ENCODE data around the gene TBC1D20. TPM values are rescaled to one million over a fixed set of nuclear protein-coding genes. Genes with fewer than 3 reads are reported as not detected.
"Not testable (repeated sequence)": the region's sequence is repeated elsewhere in the genome, so short reads cannot be mapped to it uniquely, and the experiment has no call there.

TBC1D20 gene
- total RNA-seq, 1 experiment from 2014 or later = 35.8 TPM

- no peak overlapping the region for H3K4me3 Mint-ChIP-seq (ENCODE audit: unreplicated experiment)
- peaks cover 26% of the 10 kb centered on the region for H3K4me1 Mint-ChIP-seq (ENCODE audit: low read depth, unreplicated experiment)
- Histone ChIP-seq H3K4me1 (peaks cover under 1% of the 10 kb centered on the region), H3K36me3 (ENCODE audit: control insufficient read depth, insufficient read depth, low read length) (peaks cover 6% of the 10 kb centered on the region), H3K9me3 (no peaks in the 10 kb centered on the region), H3K4me3 (ENCODE audit: low read depth, low read length) (no peak overlapping the region), H3K27me3 (replicated peaks; ENCODE audit: control insufficient read depth, insufficient read depth, low read length) (no peaks in the 10 kb centered on the region)
- no TSS peak for BruUV-seq (replicated peaks)
- no peak for TF ChIP-seq CTCF (IDR thresholded peaks at IDR 0.05; ENCODE audit: insufficient read depth in 1 of 2, low read depth in 1 of 2, low read length in 1 of 2, severe bottlenecking in 1 of 2, unreplicated experiment in 1 of 2)
- H3K36me3 Mint-ChIP-seq (ENCODE audit: insufficient read depth, unreplicated experiment) = peaks cover 98% of the 10 kb centered on the region
- no peaks in the 10 kb centered on the region for H3K27me3 Mint-ChIP-seq (ENCODE audit: insufficient read depth, unreplicated experiment)
- peak overlapping the region; percentile 73 for H3K27ac Mint-ChIP-seq (ENCODE audit: unreplicated experiment)
- DNase-seq = no peak
- no peaks in the 10 kb centered on the region for H3K9me3 Mint-ChIP-seq (ENCODE audit: unreplicated experiment)
- intact Hi-C loops (cut with micrococcal nuclease; ENCODE audit: unreplicated experiment) = no loop called here
- POLR2A ChIA-PET = no interaction called here
- CTCF ChIA-PET = no interaction called here
Measured at GRCh38 chr20:387520-387919, 74.8 kb downstream of the TBC1D20 start.

- H3K27ac Mint-ChIP-seq (ENCODE audit: unreplicated experiment); H3K4me1 ChIP-seq; H3K4me3 ChIP-seq (ENCODE audit: low read depth, low read length); H3K27me3 ChIP-seq (replicated peaks; ENCODE audit: control insufficient read depth, insufficient read depth, low read length); H3K36me3 ChIP-seq (ENCODE audit: control insufficient read depth, insufficient read depth, low read length); intact Hi-C loops (cut with micrococcal nuclease; ENCODE audit: unreplicated experiment); H3K9me3 Mint-ChIP-seq (ENCODE audit: unreplicated experiment); H3K27me3 Mint-ChIP-seq (ENCODE audit: insufficient read depth, unreplicated experiment); POLR2A ChIA-PET; H3K4me3 Mint-ChIP-seq (ENCODE audit: unreplicated experiment); BruUV-seq (replicated peaks); DNase-seq; H3K9me3 ChIP-seq: not testable (repeated sequence)
- CTCF ChIA-PET = interaction anchor here (0.7 kb wide), 1 partner anchor 9 kb away, joined by 3 read pairs; no protein-coding TSS in a partner anchor
- Mint-ChIP-seq H3K4me1 (ENCODE audit: low read depth, unreplicated experiment) (peaks cover 26% of the 10 kb centered on the region), H3K36me3 (ENCODE audit: insufficient read depth, unreplicated experiment) (peaks cover 98% of the 10 kb centered on the region)
Measured at GRCh38 chr20:386634-387033, 75.7 kb downstream of the TBC1D20 start.

Other genes with a start within 250 kb of the TBC1D20 start
- gene DEFB129, start 235.3 kb downstream of the TBC1D20 start, total RNA-seq (2022) = not detected in 2 replicates
- not detected in 2 replicates for gene DEFB132, start 204.8 kb downstream of the TBC1D20 start, total RNA-seq (2022)
- gene C20orf96, start 171.8 kb downstream of the TBC1D20 start, total RNA-seq (2022) = 10.3 and 11.5 TPM in 2 replicates
- gene ZCCHC3, start 165.0 kb downstream of the TBC1D20 start, total RNA-seq (2022) = 34.4 and 37.2 TPM in 2 replicates
- 13.9 and 14.7 TPM in 2 replicates for gene SOX12, start 137.0 kb downstream of the TBC1D20 start, total RNA-seq (2022)
- gene NRSN2, start 115.4 kb downstream of the TBC1D20 start, total RNA-seq (2022) = 24.6 and 27.5 TPM in 2 replicates
- gene TRIB3, start 81.8 kb downstream of the TBC1D20 start, total RNA-seq (2022) = 113 and 132 TPM in 2 replicates
- gene RBCK1, start 54.2 kb downstream of the TBC1D20 start, total RNA-seq (2022) = 103 and 111 TPM in 2 replicates
- gene CSNK2A1, start 81.3 kb upstream of the TBC1D20 start, total RNA-seq (2022) = 188 and 205 TPM in 2 replicates
- gene TCF15, start 147.8 kb upstream of the TBC1D20 start, total RNA-seq (2022) = not detected in 2 replicates
- 32.5 and 33.7 TPM in 2 replicates for gene SRXN1, start 190.7 kb upstream of the TBC1D20 start, total RNA-seq (2022)
- not detected in 2 replicates for gene SCRT2, start 213.3 kb upstream of the TBC1D20 start, total RNA-seq (2022)

Measured in Caco-2 (cell line).